GM19324 (cell line): Measurements from ENCODE around the gene S1PR4.
"Not testable (repeated sequence)": the region's sequence is repeated elsewhere in the genome, so short reads cannot be mapped to it uniquely, and the experiment has no call there.

Source experiments
- ATAC-seq: cut with Tn5 transposase; IDR thresholded peaks from one replicate; pipeline ENCODE4 v1.9.1; 2021; ENCODE audit warnings: mild to moderate bottlenecking, moderate library complexity; ENCODE audit not compliant: unreplicated experiment, low FRiP score

The S1PR4 gene

GRCh38 chr19:3210347-3211017, 31.9 kb downstream of the S1PR4 start:
- ATAC-seq, result no peak

DNA sequence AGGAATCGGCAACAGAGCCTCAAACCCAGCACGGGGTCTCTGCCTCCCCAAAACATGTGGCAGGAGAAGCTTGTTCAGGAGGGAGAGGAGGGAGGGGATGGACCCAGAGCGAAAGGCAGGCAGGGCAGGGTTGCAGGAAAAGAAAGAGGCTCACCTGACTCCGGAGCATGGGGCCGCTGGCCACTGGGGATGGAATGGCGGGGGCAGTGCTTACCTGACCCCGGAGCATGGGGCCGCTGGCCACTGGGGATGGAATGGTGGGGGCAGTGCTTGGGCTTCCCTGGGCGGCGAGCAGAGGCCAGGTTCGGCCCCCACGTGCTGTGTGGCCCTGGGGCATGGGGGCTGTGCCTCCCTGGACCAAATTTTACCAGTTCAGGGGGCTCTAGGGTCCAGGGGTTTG, 32.6 kb downstream of the S1PR4 start:
- ATAC-seq, result no peak

DNA sequence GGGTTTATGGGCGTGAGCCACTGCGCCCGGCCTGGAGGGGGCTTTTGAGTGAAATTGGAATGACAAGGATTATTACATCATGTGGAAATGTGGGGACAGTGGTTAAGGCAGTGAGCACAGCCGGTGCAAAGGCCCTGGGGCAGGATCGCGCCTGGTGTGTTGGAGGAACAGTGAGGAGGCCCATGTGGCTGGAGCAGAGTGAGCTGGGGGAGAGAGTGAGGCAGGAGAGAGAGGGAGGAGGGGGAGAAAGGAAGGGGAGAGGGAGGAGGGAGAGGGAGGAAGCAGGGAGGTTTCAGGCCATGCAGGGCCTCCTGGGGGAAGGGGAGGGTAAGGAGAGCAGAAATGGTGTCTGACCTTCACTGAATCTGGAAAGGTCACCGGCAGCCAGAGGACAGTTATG, 34.6 kb downstream of the S1PR4 start:
- ATAC-seq, result no peak

DNA sequence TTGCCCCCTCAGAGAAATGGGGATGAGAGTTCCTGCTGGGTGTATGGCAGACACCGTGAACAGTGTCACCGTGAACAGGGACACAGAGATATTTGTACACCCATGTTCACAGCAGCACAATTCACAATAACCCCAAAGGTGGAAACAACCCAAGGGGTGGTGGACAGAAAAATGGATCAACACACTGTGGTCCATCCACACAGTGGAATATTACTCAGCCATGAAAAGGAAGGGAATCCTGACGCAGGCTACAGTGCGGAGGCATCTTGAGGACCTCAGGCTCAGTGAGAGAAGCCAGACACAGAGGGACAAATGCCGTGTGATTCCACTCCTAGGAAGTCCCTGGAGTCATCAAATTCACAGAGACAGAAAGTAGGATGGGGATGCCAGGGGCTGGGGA, 38.3 kb downstream of the S1PR4 start:
- ATAC-seq, result no peak

- no peak for ATAC-seq
These were observed 42.0 kb downstream of the S1PR4 start for GRCh38 chr19:3220576-3220975.

DNA sequence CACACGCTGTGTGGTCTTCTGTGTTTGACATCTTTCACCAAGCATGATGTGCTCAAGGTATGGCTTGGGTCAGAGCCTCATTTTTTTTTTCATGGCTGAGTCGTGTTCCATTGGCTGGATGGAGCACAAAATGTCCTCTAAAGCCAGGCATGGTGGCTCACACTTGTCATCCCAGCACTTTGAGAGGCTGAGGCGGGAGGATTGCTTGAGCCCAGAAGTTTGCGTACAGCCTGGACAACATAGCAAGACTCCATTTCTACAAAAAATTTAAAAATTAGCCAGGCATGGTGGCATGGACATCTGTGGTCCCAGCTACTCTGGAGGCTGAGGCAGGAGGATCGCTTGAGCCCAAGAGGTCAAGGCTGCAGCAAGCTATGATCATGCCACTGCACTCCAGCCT, 43.0 kb downstream of the S1PR4 start:
- not testable (repeated sequence) for ATAC-seq

GRCh38 chr19:3222709-3223108, 44.1 kb downstream of the S1PR4 start:
- ATAC-seq, result no peak

DNA sequence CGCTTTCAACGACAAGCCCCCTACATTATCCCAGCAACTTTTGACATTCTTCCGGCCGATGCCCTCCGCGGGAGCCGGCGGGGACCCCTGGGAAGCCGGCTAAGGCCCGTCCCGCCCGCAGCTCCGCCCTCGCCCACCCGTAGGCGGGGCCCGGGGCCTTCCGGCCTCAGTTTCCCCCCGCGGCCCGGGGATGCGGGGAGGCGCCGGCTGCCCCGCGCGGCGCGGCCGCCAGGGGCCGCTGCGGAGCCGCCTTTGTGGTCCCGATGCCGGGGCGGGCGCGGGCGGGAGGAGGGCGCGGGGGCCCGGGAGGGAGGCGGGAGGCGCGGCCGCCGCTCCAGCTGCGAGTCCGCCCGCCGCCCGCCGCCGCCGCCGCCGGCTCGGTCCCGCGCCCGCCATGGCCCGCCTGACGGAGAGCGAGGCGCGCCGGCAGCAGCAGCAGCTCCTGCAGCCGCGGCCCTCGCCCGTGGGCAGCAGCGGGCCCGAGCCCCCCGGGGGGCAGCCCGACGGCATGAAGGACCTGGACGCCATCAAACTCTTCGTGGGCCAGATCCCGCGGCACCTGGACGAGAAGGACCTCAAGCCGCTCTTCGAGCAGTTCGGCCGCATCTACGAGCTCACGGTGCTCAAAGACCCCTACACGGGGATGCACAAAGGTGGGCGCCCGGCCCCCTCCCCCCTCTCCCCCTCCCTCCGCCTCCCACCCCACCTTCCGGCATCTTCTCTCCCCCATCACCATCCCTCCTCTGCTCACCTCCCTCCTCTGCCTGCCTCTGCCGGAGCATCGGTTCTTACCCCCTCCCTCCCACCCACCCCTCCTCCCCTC, 46.0 kb downstream of the S1PR4 start, which contains the start of gene CELF5:
CELF5 (plus strand) TSS at position 316 of the 823 bp plus-strand sequence; CDS start at position 395, 79 bp downstream.
- ATAC-seq, result no peak

- ATAC-seq, result no peak
These were observed 46.6 kb downstream of the S1PR4 start for GRCh38 chr19:3225169-3225485.

- no peak for ATAC-seq
These were observed 47.1 kb downstream of the S1PR4 start for GRCh38 chr19:3225677-3226093.

GRCh38 chr19:3227054-3227626, 48.6 kb downstream of the S1PR4 start:
- ATAC-seq, result no peak

- no peak for ATAC-seq
These were observed 50.8 kb downstream of the S1PR4 start for GRCh38 chr19:3229346-3229743.
